Measurements from ENCODE around the gene ZNF775. TPM values are rescaled to one million over a fixed set of nuclear protein-coding genes. Genes with fewer than 3 reads are reported as not detected.
A peak's percentile ranks its signal among the peaks of the same experiment; 100 is the strongest.

The ZNF775 gene
- polyA plus RNA-seq, 6 donors from 2014 or later: 1.4 to 8.9 (median 4.5) TPM

DNA sequence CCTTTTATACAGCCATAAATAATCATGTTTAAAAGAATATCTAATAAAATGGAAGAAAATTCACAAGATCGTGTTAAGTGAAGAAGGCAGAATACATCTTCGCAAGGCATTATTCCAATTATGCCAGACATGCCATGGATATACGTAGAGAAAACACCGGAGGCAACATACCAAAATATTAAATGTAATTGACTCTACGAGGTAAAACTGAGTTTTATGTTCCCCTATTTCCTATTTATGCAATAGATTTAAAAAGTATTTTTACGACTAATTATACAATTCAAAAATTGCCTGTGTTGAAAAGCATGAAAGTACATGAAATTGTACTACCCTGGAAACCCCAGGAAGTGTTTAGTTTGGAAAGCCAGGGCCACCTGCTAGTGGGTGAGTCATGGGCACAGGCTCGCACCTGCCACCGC, 11.4 kb upstream of the ZNF775 start:
- peak overlapping the region; percentile 98 to 100 (median 100) for H3K27ac Mint-ChIP-seq
- H3K4me3 Mint-ChIP-seq: peak overlapping the region; percentile 85 to 99 (median 92)
- no peaks in the 10 kb centered on the region for H3K27me3 Mint-ChIP-seq
- H3K4me1 Mint-ChIP-seq: peaks cover 32 to 72% (median 64%) of the 10 kb centered on the region in 3 donors
- no peaks in the 10 kb centered on the region for H3K36me3 Mint-ChIP-seq
- DNase-seq (no peak), ATAC-seq (ENCODE audit: low read depth in 2 of 2) (no peak)
- H3K9me3 Mint-ChIP-seq: no peaks in the 10 kb centered on the region

DNA sequence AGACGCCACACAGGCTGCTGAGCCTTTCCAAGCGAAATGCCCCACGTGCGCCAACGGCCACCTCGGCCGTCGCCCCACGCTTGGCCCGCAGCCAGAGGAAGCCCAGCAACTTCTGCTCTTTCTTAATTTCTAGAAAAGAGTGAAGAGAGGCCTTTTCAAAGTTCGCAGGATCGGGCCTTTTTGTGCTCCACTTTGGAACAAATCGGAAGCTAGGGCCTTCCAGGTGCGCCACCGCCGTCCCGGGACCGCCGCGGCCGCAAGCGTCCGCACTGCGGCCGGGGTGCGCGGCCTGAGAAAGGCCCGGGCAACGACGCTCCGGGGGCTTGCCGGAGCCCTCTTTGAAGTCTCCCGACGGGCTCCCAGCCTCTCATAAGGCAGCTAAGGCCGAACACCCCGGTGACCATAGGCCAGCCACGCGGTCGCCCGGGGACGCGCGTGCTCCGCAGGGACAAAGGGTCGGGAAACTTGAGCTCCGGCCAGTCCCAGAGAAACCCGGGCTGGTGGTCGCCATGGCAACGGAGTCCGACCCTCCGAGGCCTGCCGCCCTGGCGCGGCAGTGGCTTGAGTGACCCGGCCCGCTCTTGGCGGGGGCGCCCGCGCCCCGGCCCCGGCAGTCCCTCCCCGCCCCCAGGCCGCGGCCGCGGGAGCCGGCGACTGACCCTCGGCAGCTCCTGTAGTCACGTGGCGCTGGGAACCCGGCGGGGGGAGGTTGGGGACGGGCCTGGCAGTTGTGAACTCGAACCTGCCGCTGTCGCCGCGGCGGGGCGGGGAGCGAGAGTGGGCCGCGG, 10.8 kb upstream of the ZNF775 start, which contains the start of gene REPIN1:
Gene REPIN1, plus strand, starts transcription at position 727 of the 788 bp plus-strand sequence. CDS start 890 bp downstream, outside the sequence.
- no peaks in the 10 kb centered on the region for H3K36me3 Mint-ChIP-seq
- H3K27ac Mint-ChIP-seq: peak within 1 kb of the TSS; percentile 98 to 100 (median 100)
- ATAC-seq (ENCODE audit: low read depth in 2 of 2): peak; percentile 32 to 49
- H3K27me3 Mint-ChIP-seq: no peaks in the 10 kb centered on the region
- H3K9me3 Mint-ChIP-seq: no peaks in the 10 kb centered on the region
- H3K4me1 Mint-ChIP-seq: peaks cover 30 to 71% (median 59%) of the 10 kb centered on the region in 3 donors
- H3K4me3 Mint-ChIP-seq: peak within 1 kb of the TSS; percentile 91 to 99 (median 96)
- peak; percentile 85 for DNase-seq

DNA sequence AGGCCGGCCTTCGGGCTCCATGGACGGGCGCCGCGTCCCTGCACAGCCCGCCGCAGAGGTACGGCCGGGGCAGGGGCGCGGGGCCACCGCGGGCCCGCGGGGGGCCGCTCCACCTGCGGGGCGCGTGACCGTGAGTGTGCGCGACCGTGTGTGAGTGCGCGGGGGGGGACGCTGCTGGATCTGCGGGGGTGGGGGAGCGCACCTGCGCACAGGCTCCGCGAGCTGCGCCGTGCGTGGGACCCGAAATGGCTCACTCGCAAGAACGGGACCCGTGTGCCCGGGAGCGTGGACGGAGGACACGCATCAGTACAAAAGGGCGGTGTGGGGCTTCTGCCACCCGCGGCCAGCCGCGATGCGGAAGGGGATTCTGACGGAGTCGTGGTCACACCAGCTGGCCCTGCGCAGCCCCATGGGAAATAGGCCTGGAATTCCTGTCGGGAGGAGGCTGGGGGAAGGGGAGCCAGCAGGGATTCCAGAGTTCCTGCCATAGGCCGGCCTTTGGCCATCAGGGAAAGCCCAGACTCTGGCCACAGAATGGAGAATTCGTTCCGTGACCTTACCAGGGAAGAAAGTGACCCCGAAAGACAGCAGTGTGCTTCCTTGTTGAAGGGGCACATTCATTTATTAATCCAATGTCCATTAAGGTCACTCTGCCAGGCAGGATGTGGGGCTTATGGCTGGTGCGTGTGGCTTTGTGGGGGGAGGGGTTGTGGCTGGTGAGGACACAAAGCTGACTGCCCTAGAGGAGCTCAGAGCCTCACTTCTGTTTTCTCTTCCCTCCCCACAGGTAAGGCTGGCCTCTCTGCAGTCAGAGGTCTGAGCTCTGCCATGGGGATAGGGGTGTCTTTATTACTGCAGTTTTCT, 10.0 kb upstream of the ZNF775 start:
- H3K27me3 Mint-ChIP-seq: no peaks in the 10 kb centered on the region
- peak overlapping the region; percentile 91 to 99 (median 96) for H3K4me3 Mint-ChIP-seq
- no peaks in the 10 kb centered on the region for H3K9me3 Mint-ChIP-seq
- ATAC-seq (ENCODE audit: low read depth in 2 of 2): peak; percentile 42 to 44
- peaks cover 31 to 69% (median 59%) of the 10 kb centered on the region in 3 donors for H3K4me1 Mint-ChIP-seq
- peak; percentile 70 for DNase-seq
- H3K27ac Mint-ChIP-seq: peak overlapping the region; percentile 97 to 100 (median 100)
- no peaks in the 10 kb centered on the region for H3K36me3 Mint-ChIP-seq

DNA sequence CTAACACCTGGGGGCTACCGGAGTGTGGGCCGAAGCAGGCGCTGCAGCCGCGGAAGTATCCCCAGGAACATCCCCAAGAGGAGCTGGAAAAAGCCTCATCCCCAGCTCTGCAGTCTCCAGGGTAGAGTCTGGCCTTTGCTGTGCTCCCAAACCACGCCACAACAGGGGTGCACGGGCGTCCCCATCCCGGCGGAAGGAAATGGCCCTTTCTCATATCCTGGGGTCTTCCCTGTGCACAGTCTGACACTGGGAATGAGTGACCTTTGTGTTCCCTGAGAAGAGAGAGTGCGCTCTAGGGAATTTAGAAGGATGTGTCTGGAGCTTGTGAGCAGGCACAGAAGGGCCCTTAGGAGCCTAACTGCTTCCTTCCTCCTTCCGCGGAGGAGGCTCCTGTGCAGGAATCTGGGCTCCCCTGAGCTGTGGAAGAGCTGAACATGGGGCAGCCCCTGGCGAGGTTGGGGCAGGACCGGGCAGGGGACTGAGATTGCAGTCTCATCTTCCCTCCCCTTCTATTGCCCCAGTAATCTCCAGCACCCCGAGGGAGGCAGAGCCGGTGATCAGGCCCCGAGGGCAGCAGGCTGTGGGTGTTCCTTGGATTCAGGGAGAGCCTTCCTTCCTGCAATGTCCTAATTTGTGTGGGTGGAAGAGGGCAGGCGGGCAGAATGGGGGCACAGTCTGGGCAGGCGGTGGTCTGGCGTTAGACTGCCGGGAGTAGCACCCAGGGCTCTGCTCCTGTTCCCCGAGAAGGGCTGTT, 9.2 kb upstream of the ZNF775 start:
- Mint-ChIP-seq H3K9me3 (no peaks in the 10 kb centered on the region), H3K4me3 (peak overlapping the region; percentile 91 to 99 (median 96)), H3K4me1 (peaks cover 32 to 69% (median 62%) of the 10 kb centered on the region in 3 donors), H3K27ac (peak overlapping the region; percentile 97 to 100 (median 99)), H3K36me3 (no peaks in the 10 kb centered on the region), H3K27me3 (no peaks in the 10 kb centered on the region)
- DNase-seq (no peak), ATAC-seq (ENCODE audit: low read depth in 2 of 2) (no peak)

DNA sequence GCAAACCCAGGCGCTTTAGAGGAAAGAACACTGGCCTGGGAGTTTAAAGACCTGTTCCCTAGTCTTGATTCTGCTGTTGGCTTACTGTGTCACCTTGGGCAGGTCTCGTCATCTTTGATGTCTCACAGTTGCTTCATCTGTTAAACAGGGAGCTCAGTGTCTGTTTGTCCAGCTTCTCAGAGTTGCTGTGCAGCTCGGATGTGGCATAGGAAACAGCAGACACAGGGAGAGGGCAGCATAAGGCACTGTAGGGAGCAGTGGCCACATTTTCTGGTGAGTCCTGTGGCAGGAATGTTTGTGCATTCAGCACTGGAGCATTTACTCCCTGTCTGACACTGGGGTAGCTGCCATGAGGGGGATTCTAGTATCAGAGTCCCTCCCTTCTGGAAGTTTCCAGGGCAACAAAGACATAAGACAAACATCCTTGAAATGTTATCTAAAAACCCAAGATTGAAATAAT, 8.5 kb upstream of the ZNF775 start:
- ATAC-seq (ENCODE audit: low read depth in 2 of 2): no peak
- Mint-ChIP-seq H3K27me3 (no peaks in the 10 kb centered on the region), H3K27ac (peak overlapping the region; percentile 49 to 100 (median 88)), H3K4me1 (peaks cover 31 to 62% (median 55%) of the 10 kb centered on the region in 3 donors), H3K4me3 (peak overlapping the region; percentile 12 to 99 (median 92)), H3K9me3 (no peaks in the 10 kb centered on the region), H3K36me3 (no peaks in the 10 kb centered on the region)
- no peak for DNase-seq

DNA sequence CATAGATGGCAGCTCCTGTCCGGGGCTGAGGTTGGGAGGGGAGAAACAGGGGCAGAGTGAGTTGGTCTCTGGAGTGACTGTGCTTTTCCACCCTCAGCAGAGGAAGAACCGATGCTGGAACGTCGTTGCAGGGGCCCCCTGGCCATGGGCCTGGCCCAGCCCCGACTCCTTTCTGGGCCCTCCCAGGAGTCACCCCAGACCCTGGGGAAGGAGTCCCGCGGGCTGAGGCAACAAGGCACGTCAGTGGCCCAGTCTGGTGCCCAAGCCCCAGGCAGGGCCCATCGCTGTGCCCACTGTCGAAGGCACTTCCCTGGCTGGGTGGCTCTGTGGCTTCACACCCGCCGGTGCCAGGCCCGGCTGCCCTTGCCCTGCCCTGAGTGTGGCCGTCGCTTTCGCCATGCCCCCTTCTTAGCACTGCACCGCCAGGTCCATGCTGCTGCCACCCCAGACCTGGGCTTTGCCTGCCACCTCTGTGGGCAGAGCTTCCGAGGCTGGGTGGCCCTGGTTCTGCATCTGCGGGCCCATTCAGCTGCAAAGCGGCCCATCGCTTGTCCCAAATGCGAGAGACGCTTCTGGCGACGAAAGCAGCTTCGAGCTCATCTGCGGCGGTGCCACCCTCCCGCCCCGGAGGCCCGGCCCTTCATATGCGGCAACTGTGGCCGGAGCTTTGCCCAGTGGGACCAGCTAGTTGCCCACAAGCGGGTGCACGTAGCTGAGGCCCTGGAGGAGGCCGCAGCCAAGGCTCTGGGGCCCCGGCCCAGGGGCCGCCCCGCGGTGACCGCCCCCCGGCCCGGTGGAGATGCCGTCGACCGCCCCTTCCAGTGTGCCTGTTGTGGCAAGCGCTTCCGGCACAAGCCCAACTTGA, 7.8 kb upstream of the ZNF775 start:
- peak overlapping the region in 1 of 8 donors; percentile 99 for H3K4me3 Mint-ChIP-seq
- H3K27me3 Mint-ChIP-seq: no peaks in the 10 kb centered on the region
- peaks cover 31 to 62% (median 55%) of the 10 kb centered on the region in 3 donors for H3K4me1 Mint-ChIP-seq
- no peak for DNase-seq
- H3K27ac Mint-ChIP-seq: peak overlapping the region in 3 of 6 donors; percentile 24 to 100 (median 69)
- no peak for ATAC-seq (ENCODE audit: low read depth in 2 of 2)
- no peaks in the 10 kb centered on the region for H3K9me3 Mint-ChIP-seq
- H3K36me3 Mint-ChIP-seq: no peaks in the 10 kb centered on the region

DNA sequence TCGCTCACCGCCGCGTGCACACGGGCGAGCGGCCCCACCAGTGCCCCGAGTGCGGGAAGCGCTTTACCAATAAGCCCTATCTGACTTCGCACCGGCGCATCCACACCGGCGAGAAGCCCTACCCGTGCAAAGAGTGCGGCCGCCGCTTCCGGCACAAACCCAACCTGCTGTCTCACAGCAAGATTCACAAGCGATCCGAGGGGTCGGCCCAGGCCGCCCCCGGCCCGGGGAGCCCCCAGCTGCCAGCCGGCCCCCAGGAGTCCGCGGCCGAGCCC, 7.2 kb upstream of the ZNF775 start:
- H3K27ac Mint-ChIP-seq: no peak overlapping the region
- H3K4me1 Mint-ChIP-seq: peaks cover 36 to 63% (median 58%) of the 10 kb centered on the region in 3 donors
- no peaks in the 10 kb centered on the region for H3K36me3 Mint-ChIP-seq
- H3K27me3 Mint-ChIP-seq: no peaks in the 10 kb centered on the region
- ATAC-seq (ENCODE audit: low read depth in 2 of 2): no peak
- no peak overlapping the region for H3K4me3 Mint-ChIP-seq
- no peaks in the 10 kb centered on the region for H3K9me3 Mint-ChIP-seq
- DNase-seq: no peak

DNA sequence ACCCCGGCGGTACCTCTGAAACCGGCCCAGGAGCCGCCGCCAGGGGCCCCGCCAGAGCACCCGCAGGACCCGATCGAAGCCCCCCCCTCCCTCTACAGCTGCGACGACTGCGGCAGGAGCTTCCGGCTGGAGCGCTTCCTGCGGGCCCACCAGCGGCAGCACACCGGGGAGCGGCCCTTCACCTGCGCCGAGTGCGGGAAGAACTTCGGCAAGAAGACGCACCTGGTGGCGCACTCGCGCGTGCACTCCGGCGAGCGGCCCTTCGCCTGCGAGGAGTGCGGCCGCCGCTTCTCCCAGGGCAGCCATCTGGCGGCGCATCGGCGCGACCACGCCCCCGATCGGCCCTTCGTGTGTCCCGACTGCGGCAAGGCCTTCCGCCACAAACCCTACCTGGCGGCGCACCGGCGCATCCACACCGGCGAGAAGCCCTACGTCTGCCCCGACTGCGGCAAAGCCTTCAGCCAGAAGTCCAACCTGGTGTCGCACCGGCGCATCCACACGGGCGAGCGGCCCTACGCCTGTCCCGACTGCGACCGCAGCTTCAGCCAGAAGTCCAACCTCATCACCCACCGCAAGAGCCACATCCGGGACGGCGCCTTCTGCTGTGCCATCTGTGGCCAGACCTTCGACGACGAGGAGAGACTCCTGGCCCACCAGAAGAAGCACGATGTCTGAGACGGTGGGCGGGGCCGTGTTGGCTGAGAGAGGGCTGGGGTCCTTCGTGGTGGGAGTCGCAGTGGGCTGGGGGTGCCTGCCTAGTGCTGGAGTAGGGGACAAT, 6.7 kb upstream of the ZNF775 start:
- peaks cover 41 to 62% (median 59%) of the 10 kb centered on the region in 3 donors for H3K4me1 Mint-ChIP-seq

DNA sequence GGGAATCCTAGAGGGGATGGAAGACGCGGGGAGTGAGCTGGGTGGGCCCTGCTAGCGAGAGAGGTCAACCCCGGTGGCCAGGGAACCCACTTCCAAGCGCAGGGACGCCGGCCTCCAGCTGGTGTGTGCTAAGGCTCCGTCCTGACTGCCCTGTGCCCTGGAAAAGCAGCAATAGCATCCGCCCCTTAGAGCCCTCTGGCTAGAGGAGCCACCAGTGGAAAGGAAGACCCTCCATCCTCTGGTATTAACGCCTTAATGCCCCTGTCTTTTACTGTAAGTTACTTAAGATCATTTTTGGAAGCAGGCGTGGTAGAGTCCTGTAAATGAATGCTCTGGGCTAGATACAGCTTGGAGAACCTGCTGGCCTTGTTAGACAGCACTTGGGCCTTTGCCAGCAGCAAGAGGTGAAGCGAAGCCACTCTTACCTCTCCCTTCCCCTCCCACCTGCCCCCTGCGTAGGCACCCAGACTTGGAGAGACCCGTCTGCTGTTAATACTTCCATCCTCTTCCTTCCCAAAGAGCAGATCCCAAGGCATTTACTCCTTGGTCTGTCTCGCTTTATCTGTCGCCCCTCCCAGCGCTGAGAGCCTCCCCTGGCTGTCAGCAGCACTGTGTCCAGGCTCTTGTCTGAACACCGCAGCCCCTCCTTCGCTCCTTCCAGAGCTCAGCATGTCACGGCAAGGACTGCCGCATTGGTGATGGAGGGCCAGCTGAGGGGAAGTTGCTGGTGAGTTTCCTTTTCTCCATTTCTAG, 5.9 kb upstream of the ZNF775 start:
- Mint-ChIP-seq H3K4me3 (peak overlapping the region in 3 of 8 donors; percentile 10 to 65 (median 19)), H3K27me3 (no peaks in the 10 kb centered on the region), H3K4me1 (peaks cover 45 to 64% (median 60%) of the 10 kb centered on the region in 3 donors), H3K9me3 (no peaks in the 10 kb centered on the region), H3K36me3 (no peaks in the 10 kb centered on the region), H3K27ac (peak overlapping the region; percentile 60 to 93 (median 86))
- DNase-seq: no peak
- ATAC-seq (ENCODE audit: low read depth in 2 of 2): no peak

More for the DNA sequence above, 6.7 kb upstream of the ZNF775 start:
- no peak for DNase-seq
- H3K27ac Mint-ChIP-seq: peak overlapping the region in 3 of 6 donors; percentile 82 to 93 (median 92)
- ATAC-seq (ENCODE audit: low read depth in 2 of 2): no peak
- H3K27me3 Mint-ChIP-seq: no peaks in the 10 kb centered on the region
- no peaks in the 10 kb centered on the region for H3K9me3 Mint-ChIP-seq
- H3K4me3 Mint-ChIP-seq: peak overlapping the region in 1 of 8 donors; percentile 65
- no peaks in the 10 kb centered on the region for H3K36me3 Mint-ChIP-seq

DNA sequence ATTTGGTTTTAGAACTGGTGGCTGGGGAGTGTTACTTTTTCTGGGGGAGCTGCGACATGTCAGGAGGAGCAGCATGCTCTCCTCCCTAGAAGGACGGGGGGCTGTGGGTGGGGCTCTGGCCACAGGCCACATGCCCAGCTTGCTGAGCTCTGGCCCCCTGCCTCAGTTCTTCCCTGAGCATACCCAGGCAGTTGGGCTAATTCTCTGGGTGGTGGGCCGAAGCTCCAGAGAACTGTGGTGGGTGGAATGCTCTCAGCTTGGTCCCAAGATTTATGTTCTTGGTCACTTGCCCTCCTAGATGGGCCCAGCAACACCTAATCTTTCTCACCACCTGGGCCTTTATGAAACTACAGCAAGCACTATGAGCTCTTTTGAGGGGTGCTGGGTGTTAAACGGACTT, 5.1 kb upstream of the ZNF775 start:
- peak overlapping the region in 5 of 6 donors; percentile 13 to 89 (median 47) for H3K27ac Mint-ChIP-seq

DNA sequence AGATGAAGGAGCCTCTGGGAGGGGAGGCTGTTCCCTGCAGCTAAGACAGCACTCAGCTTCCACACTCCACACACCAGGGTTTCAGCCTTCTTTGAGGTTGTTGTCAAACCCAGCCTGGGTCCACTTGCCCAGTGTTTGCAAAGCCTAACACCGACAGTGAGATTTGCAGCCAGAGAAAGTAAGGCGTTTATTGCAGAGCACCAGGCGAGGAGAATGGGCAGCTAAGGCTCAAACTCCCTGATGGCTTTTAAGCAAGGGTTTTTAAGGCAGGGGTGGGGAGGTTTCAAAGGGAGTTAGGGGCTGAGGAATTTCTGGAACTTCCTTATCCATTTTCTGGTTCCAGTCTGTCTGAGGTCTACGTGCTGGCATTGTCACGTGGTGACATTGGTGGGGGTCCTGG, 4.7 kb upstream of the ZNF775 start:
- peak overlapping the region in 1 of 8 donors; percentile 65 for H3K4me3 Mint-ChIP-seq
- no peak for DNase-seq
- H3K36me3 Mint-ChIP-seq: no peaks in the 10 kb centered on the region
- ATAC-seq (ENCODE audit: low read depth in 2 of 2): no peak
- peaks cover 44 to 60% (median 57%) of the 10 kb centered on the region in 3 donors for H3K4me1 Mint-ChIP-seq
- H3K9me3 Mint-ChIP-seq: no peaks in the 10 kb centered on the region
- H3K27ac Mint-ChIP-seq: peak overlapping the region; percentile 13 to 90 (median 80)
- H3K27me3 Mint-ChIP-seq: no peaks in the 10 kb centered on the region

More for the DNA sequence above, 5.1 kb upstream of the ZNF775 start:
- Mint-ChIP-seq H3K27me3 (no peaks in the 10 kb centered on the region), H3K9me3 (no peaks in the 10 kb centered on the region), H3K4me1 (peaks cover 45 to 65% (median 61%) of the 10 kb centered on the region in 3 donors), H3K36me3 (no peaks in the 10 kb centered on the region), H3K4me3 (peak overlapping the region in 2 of 8 donors; percentile 13 to 65)
- ATAC-seq (ENCODE audit: low read depth in 2 of 2): no peak
- no peak for DNase-seq

All from naive B cell (primary cell).